GM12873 (cell line): ENCODE measurements around the gene APBB2.

Experiments used
- CTCF ChIP-seq: IDR thresholded peaks from 2 replicates; pipeline ENCODE4 v1.5.1; 2012; ENCODE audit warnings: low read depth, mild to moderate bottlenecking, moderate library complexity, low read length, control low read depth; ENCODE audit not compliant: insufficient read depth; ENCODE audit errors: missing control alignments

APBB2 gene

GRCh38 chr4:41067369-41067768 is 147.0 kb downstream of the APBB2 start:
- no peak for TF ChIP-seq CTCF

GRCh38 chr4:41066049-41066448 is 148.3 kb downstream of the APBB2 start:
- no peak for TF ChIP-seq CTCF

- no peak for TF ChIP-seq CTCF
Measured at GRCh38 chr4:41065434-41066006, 148.8 kb downstream of the APBB2 start.

GRCh38 chr4:41064953-41065352 is 149.4 kb downstream of the APBB2 start:
- no peak for TF ChIP-seq CTCF

GRCh38 chr4:41061482-41062185 is 152.7 kb downstream of the APBB2 start:
- no peak for TF ChIP-seq CTCF

- no peak for TF ChIP-seq CTCF
Measured at GRCh38 chr4:41060352-41061334, 153.7 kb downstream of the APBB2 start.

GRCh38 chr4:41058426-41058825 is 155.9 kb downstream of the APBB2 start:
- no peak for TF ChIP-seq CTCF
